ENCODE results near the gene GNG10.
"Not testable (repeated sequence)": the region's sequence is repeated elsewhere in the genome, so short reads cannot be mapped to it uniquely, and the experiment has no call there.

GNG10 gene

DNA sequence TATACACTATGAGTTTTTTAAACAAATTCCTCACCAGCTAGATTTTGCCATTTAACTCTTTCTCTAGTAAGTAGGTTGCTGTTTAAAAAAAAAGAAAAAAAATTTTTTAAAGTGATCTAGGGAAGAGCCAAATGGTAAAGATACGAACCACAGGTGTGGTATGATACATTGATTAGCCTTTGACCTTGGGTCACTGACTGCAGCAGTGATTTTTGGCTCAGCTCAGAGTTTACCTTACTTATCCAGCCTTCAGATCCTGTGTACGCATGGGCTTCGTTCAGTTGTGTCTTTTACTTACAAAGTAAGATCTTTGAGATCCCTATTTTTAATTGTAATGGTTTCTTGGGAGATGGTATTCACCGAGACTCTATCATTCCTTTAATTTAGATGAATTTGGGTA, 12.4 kb upstream of the GNG10 start:
- DNase-seq (ENCODE audit: low read depth in 2 of 2): no peak

GRCh38 chr9:111657051-111657450, 4.4 kb upstream of the GNG10 start:
- DNase-seq (ENCODE audit: low read depth in 2 of 2): no peak

DNA sequence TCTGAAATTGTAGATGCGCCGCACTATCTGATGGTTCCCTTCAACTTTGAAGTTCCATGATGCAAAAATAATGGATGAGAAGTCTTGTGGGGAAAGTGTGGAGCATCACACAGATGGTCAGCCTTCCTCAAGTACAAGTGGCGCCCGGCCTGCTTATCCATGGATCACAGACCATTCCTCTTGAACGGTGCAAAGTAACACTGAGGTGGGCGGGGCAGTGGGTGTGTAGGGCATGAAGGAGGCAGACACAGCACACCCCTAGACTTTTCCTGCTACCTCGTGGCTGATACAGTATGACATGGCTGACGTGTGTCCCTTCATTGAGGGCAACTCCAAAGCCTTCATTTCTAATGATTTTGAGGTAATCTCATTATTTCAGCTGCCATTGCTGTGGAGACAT, 2.5 kb upstream of the GNG10 start:
- DNase-seq (ENCODE audit: low read depth in 2 of 2): no peak

DNA sequence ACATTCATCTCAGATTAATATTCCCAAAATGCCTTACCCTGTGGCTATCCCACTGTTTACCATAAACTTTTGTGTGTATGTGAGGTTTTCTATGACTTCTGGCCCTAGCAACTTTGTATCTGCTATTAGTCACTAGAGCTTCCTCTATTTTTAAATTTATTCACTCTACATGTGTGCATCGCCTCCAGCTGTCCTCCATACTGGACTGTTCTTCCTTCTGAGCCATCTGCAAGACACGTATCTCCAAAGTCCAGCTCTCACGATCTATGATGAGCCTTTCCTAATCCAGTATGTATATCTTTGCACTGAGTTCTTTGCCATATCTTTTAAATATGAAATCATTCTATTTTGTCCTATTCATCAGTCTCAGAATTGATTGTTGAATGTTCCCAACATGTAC, 1.7 kb upstream of the GNG10 start:
- DNase-seq (ENCODE audit: low read depth in 2 of 2): no peak

- DNase-seq (ENCODE audit: low read depth in 2 of 2): peak; percentile 8 to 19
Observed at GRCh38 chr9:111661802-111662521, 557 bp downstream of the GNG10 start.

DNA sequence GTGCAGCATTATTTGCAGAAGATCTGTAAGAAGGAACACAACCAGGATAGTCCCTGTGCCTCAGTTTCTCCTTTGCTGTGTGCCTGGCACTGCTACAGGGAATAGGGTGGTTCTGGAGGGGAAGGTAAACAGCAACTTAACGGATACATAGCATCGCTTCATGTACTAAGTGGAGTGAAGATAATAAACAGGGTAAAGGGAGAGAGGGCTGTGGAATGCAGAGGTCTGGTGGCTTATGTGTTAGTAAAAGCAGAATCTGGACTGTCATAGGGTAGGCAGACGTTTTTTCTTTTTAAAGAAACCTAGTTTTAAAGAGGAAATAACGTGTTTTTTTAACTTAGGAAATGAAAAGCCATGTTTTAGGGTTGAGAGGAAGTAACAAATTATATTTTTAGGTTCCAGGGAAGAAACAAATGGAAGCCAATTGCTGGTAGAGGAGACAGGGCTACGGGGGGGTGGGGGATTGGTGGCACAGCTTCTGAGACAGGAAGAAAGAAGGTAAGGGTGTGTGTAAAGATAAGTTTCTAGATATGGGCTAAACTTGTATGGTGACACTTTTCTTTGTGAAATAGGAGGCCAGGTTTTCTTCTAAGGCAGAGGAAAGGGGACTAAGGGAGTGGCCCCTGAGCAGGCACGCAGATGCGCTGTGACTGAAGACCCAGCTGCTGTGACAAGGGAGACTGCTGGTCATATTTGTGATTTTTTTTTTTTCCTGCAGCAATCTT, 1.3 kb downstream of the GNG10 start:
- DNase-seq (ENCODE audit: low read depth in 2 of 2): no peak

GRCh38 chr9:111663301-111663823, 2.0 kb downstream of the GNG10 start:
- no peak for DNase-seq (ENCODE audit: low read depth in 2 of 2)

- DNase-seq (ENCODE audit: low read depth in 2 of 2): no peak
Observed at GRCh38 chr9:111668026-111668573, 6.7 kb downstream of the GNG10 start.

GRCh38 chr9:111668601-111669000, 7.2 kb downstream of the GNG10 start:
- not testable (repeated sequence) for DNase-seq (ENCODE audit: low read depth in 2 of 2)

DNA sequence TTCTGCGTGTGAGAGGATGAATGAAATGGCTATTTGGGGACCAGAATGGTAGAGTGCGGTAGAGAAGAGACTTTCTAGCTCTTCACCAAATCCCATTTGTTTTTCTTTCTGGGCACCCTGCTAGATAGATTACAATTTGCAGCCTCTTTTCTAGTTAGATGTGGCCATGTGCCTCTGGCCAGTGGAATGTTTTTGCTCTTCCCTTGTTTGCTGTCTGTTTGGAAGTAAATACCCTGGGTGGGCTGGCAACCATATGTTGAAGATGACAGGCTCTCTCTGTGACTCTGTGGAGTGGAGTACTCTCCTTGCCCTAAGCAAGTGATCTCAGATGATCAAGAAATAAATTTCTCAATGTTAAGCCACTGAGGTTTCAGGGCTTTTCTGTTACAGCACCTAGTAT, 12.9 kb downstream of the GNG10 start:
- no peak for DNase-seq (ENCODE audit: low read depth in 2 of 2)

GRCh38 chr9:111676116-111676515, 14.7 kb downstream of the GNG10 start:
- no peak for DNase-seq (ENCODE audit: low read depth in 2 of 2)

GRCh38 chr9:111678293-111678692, 16.9 kb downstream of the GNG10 start:
- no peak for DNase-seq (ENCODE audit: low read depth in 2 of 2)

GRCh38 chr9:111679199-111679598, 17.8 kb downstream of the GNG10 start:
- no peak for DNase-seq (ENCODE audit: low read depth in 2 of 2)

DNA sequence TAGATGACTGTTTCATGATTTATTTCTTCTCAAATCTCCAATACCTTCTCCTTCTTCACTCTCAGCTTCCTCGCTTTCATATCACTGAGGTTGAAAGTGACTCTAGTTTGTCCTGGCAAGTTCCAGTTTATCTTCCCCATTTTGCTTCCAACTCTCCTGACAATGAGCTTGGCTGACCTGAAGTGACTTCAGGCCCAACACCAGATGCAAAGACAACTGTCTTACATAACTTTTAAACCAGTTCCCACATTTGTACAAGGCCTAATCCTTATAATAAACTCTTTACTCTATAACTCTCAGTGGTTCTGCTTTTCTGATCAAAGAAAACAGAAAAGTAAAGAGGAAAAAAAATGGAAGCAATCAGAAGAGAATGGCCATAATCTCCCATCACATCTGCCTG, 22.0 kb downstream of the GNG10 start:
- no peak for DNase-seq (ENCODE audit: low read depth in 2 of 2)

DNA sequence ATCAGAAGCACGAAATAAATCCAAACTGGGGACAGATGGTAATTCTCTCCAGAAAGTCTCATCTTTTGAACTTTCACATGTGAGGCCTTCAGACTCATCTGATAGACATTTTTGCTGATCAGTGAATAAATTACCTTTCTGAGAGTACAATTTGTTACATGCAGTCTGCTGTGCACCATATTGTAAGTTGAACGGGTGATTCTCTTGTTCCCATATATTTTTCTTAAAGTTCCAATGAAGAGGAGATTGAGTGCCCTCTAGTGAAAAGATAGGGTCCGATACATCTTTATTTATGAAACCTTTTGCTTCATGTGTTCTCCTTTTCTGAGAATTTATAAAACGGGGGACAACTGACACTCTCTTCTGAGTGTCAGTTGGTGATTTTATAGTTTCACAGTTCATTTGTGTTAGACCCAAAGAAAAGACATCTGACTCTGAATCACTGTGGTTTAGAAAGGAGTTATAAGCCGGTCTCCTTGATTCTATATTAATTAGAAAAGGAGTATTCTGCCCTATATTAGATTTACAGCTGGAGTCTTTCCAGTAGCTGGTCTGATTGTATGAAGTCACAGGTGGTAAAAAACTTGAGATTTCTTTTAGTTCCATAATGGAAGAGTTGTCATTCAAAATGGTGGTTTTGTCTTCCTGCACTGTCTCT, 30.4 kb downstream of the GNG10 start:
- no peak for DNase-seq (ENCODE audit: low read depth in 2 of 2)

DNA sequence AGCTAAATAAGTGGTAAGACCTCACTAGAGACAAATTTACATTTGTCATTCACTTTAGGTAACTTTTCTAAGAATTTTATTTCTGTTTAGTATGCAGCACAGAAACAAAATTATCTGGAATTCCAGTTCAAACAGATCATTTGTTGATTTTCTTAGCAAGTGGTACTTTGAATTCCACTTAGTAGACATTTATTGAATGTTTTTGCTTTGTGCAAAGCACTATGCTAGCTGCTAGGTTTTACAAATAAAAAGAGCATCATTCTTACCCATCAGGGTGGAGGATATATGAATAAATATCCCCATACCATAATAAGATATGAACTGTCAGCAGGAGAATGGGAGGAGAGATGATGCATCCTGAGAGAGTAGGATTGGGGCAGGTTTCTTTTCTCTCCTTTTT, 35.4 kb downstream of the GNG10 start:
- no peak for DNase-seq (ENCODE audit: low read depth in 2 of 2)

- DNase-seq (ENCODE audit: low read depth in 2 of 2): no peak
Observed at GRCh38 chr9:111700776-111701175, 39.4 kb downstream of the GNG10 start.

- DNase-seq (ENCODE audit: low read depth in 2 of 2): no peak
Observed at GRCh38 chr9:111704503-111704902, 43.1 kb downstream of the GNG10 start.

DNA sequence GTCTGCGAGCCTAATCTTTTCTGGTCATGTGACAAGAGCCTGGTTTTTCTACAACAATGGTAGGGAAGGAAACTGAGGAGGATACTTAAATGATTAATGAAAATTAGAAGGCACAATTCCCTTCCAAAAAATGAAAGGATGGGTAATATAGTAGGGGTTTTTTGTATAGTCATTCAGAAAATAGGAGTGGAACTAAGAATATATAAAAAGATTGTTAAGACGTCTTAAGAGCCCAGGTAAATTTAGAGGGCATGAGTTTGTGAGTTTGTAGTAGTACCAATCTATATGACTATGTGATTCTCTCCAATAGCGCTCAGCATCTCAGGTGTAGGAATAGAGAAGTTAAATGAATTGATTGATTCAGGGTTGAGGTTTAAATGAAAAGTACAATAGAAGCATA, 50.1 kb downstream of the GNG10 start:
- DNase-seq (ENCODE audit: low read depth in 2 of 2): no peak

GRCh38 chr9:111712369-111712768, 51.0 kb downstream of the GNG10 start:
- DNase-seq (ENCODE audit: low read depth in 2 of 2): no peak

DNA sequence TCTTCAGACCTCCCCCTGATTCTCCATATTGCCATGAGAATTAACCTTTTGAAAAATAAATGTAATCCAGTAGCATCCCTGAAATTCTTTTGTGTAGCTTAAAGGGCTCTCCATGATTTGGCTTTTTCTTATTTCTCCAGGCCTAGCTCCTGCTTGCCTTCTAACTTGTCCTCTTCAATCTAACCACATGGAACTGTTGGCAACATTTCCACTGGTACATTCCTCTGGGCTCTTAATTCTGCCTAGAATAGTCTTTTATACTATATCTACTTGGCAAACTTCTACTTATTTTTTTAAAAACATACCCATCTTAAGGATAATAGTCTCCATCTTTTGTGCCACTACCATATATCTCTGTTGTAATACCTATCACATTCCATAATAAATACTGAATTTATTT, 54.1 kb downstream of the GNG10 start:
- DNase-seq (ENCODE audit: low read depth in 2 of 2): no peak

GRCh38 chr9:111719541-111719940, 58.1 kb downstream of the GNG10 start:
- no peak for DNase-seq (ENCODE audit: low read depth in 2 of 2)
